Inferior parietal cortex (tissue), 1 donor: ENCODE data around the gene CFAP70.

ENCODE experiments used
- DNase-seq: peaks from one replicate; pipeline ENCODE4 v3.0.0-alpha.2; 2016; ENCODE audit errors: extremely low spot score

Gene CFAP70

GRCh38 chr10:73252445-73253224 is 106.0 kb downstream of the CFAP70 start, which contains the start of gene MRPS16:
Gene MRPS16, minus strand, starts transcription at chr10:73252644. Its CDS starts 162 bp downstream, at chr10:73252482.
- peak; percentile 99 for DNase-seq

GRCh38 chr10:73251683-73252444 is 106.8 kb downstream of the CFAP70 start:
- DNase-seq = no peak

- no peak for DNase-seq
Measured at GRCh38 chr10:73248259-73248724, 110.4 kb downstream of the CFAP70 start.

- DNase-seq = no peak
Measured at GRCh38 chr10:73247509-73248258, 111.0 kb downstream of the CFAP70 start.

GRCh38 chr10:73246646-73247508 is 111.8 kb downstream of the CFAP70 start, which contains the start of gene DNAJC9:
Gene DNAJC9, minus strand, starts transcription at chr10:73247255. Its CDS starts 66 bp downstream, at chr10:73247189.
- peak; percentile 96 for DNase-seq

GRCh38 chr10:73246322-73246645 is 112.4 kb downstream of the CFAP70 start:
- no peak for DNase-seq

GRCh38 chr10:73244866-73245477 is 113.7 kb downstream of the CFAP70 start:
- no peak for DNase-seq

GRCh38 chr10:73239908-73240307 is 118.8 kb downstream of the CFAP70 start:
- DNase-seq = no peak

GRCh38 chr10:73238990-73239566 is 119.6 kb downstream of the CFAP70 start:
- DNase-seq = no peak

- DNase-seq = no peak
Measured at GRCh38 chr10:73234695-73235094, 124.0 kb downstream of the CFAP70 start.

GRCh38 chr10:73233883-73234282 is 124.8 kb downstream of the CFAP70 start:
- DNase-seq = no peak

GRCh38 chr10:73232887-73233286 is 125.8 kb downstream of the CFAP70 start:
- DNase-seq = no peak

- no peak for DNase-seq
Measured at GRCh38 chr10:73229567-73229966, 129.1 kb downstream of the CFAP70 start.

GRCh38 chr10:73228247-73228646 is 130.4 kb downstream of the CFAP70 start:
- DNase-seq = no peak

GRCh38 chr10:73226663-73227062 is 132.0 kb downstream of the CFAP70 start:
- no peak for DNase-seq

GRCh38 chr10:73225518-73225917 is 133.1 kb downstream of the CFAP70 start:
- DNase-seq = no peak

- DNase-seq = no peak
Measured at GRCh38 chr10:73220989-73221388, 137.7 kb downstream of the CFAP70 start.

- DNase-seq = no peak
Measured at GRCh38 chr10:73219384-73219783, 139.3 kb downstream of the CFAP70 start.

GRCh38 chr10:73218431-73219191 is 140.1 kb downstream of the CFAP70 start:
- no peak for DNase-seq

- no peak for DNase-seq
Measured at GRCh38 chr10:73217628-73218027, 141.0 kb downstream of the CFAP70 start.
